Measurements from ENCODE around the gene CENPS. TPM values are rescaled to one million over a fixed set of nuclear protein-coding genes. Genes with fewer than 3 reads are reported as not detected.

Gene CENPS
- total and polyA plus RNA-seq, 9 of the 15 experiments (the other 6 are each of a cell fraction or from before 2014, with no cell fraction given) = 10.2 to 36.0 (median 26.0) TPM

DNA sequence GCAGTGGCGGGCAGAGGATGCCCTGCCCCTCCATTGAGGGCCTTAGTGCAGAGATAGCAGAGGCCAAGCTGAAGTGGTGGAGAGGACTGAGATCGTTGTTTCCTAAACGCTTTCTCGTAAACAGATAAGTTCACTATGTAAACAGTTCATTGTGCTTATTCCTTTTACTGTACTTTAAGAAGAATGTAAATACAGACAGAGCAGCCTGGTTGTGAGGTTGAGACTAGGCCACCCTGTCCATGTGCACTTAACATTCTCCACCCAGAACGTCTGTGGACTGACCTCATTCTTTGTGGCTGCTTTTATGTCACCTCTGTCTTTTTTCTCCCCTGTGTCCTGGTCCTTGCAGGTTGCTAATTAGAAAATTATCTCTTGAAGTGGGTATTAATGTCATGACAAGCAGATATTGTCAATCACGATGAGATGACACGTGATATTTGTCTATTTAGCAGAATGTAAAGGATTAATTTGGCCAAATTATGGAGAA, 8.5 kb downstream of the CENPS start (continued):
- TF ChIP-seq, protein P1, sequence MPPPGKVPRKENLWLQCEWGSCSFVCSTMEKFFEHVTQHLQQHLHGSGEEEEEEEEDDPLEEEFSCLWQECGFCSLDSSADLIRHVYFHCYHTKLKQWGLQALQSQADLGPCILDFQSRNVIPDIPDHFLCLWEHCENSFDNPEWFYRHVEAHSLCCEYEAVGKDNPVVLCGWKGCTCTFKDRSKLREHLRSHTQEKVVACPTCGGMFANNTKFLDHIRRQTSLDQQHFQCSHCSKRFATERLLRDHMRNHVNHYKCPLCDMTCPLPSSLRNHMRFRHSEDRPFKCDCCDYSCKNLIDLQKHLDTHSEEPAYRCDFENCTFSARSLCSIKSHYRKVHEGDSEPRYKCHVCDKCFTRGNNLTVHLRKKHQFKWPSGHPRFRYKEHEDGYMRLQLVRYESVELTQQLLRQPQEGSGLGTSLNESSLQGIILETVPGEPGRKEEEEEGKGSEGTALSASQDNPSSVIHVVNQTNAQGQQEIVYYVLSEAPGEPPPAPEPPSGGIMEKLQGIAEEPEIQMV (tag; conservative IDR thresholded peaks at IDR 0.05; ENCODE audit: low read depth) = no peak
- TF ChIP-seq MAFK (IDR thresholded peaks at IDR 0.05; ENCODE audit: low read length) (0 out of 2 replicates have a peak, but pooled peaks have one; percentile 13), ESRRB (CRISPR knock-in tag; IDR thresholded peaks at IDR 0.05; ENCODE audit: borderline replicate concordance) (no peak), PTBP1 (IDR thresholded peaks at IDR 0.05; ENCODE audit: low read depth, low read length) (no peak), TEAD2 (tag; IDR thresholded peaks at IDR 0.05) (no peak), HNRNPLL (IDR thresholded peaks at IDR 0.05; ENCODE audit: low read depth, low read length, poor library complexity, severe bottlenecking) (no peak), ATF7 (IDR thresholded peaks at IDR 0.05) (no peak), ZNF318 (IDR thresholded peaks at IDR 0.05; ENCODE audit: borderline replicate concordance in 1 of 2, low read depth in 1 of 2) (no peak), MEF2A (IDR thresholded peaks at IDR 0.05; ENCODE audit: control insufficient read depth, low read depth, low read length) (no peak), MAFG (tag; conservative IDR thresholded peaks at IDR 0.05) (peak; percentile 17; the same call in 1 of the 2 replicates), RBBP5 (IDR thresholded peaks at IDR 0.05; ENCODE audit: borderline replicate concordance, insufficient read depth, low read length, poor library complexity, severe bottlenecking) (no peak)
- TF ChIP-seq, protein P2, sequence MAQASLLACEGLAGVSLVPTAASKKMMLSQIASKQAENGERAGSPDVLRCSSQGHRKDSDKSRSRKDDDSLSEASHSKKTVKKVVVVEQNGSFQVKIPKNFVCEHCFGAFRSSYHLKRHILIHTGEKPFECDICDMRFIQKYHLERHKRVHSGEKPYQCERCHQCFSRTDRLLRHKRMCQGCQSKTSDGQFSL (CRISPR knock-in tag; IDR thresholded peaks at IDR 0.05) = no peak
- TF ChIP-seq, protein P2 (tag; IDR thresholded peaks at IDR 0.05) = no peak
- TF ChIP-seq, protein P3, sequence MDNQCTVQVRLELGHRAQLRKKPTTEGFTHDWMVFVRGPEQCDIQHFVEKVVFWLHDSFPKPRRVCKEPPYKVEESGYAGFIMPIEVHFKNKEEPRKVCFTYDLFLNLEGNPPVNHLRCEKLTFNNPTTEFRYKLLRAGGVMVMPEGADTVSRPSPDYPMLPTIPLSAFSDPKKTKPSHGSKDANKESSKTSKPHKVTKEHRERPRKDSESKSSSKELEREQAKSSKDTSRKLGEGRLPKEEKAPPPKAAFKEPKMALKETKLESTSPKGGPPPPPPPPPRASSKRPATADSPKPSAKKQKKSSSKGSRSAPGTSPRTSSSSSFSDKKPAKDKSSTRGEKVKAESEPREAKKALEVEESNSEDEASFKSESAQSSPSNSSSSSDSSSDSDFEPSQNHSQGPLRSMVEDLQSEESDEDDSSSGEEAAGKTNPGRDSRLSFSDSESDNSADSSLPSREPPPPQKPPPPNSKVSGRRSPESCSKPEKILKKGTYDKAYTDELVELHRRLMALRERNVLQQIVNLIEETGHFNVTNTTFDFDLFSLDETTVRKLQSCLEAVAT (IDR thresholded peaks at IDR 0.05) = no peak

Data from K562 (cell line).